ENCODE measurements around the gene HDAC8. TPM values are rescaled to one million over a fixed set of nuclear protein-coding genes. Genes with fewer than 3 reads are reported as not detected.

HDAC8 gene
- total RNA-seq, 6 experiments from 2014 or later: 14.4 to 20.7 (median 17.8) TPM

DNA sequence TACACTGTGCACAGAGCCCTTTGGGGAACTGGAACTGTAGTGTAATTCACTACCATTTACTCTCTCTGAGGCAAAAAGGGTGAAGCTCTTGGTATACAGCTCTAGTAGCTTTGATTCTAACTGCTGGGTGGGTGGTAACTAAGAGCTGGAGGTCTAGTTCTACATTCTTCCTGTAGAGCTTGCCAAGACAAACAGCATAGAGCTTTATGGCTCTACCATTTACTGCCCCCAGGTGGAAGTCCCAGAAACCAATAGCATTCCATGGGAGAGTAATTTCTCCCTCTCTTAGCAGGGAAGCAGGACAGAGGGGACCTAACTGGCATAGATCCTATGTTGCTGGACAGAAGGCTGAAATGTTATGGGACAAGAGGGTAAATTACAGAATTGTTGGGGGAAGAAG lies 26.7 kb downstream of the HDAC8 start:
- H3K27me3 Mint-ChIP-seq (ENCODE audit: insufficient read depth): no peaks in the 10 kb centered on the region
- no peaks in the 10 kb centered on the region for H3K4me1 Mint-ChIP-seq (ENCODE audit: low read depth)
- peaks cover 4% of the 10 kb centered on the region; the same call in 1 of the 2 replicates for H3K36me3 Mint-ChIP-seq (ENCODE audit: low read depth)
- H3K9me3 Mint-ChIP-seq: no peaks in the 10 kb centered on the region
- no peak for DNase-seq
- no peak overlapping the region for H3K4me3 Mint-ChIP-seq
- TF ChIP-seq, protein P1, sequence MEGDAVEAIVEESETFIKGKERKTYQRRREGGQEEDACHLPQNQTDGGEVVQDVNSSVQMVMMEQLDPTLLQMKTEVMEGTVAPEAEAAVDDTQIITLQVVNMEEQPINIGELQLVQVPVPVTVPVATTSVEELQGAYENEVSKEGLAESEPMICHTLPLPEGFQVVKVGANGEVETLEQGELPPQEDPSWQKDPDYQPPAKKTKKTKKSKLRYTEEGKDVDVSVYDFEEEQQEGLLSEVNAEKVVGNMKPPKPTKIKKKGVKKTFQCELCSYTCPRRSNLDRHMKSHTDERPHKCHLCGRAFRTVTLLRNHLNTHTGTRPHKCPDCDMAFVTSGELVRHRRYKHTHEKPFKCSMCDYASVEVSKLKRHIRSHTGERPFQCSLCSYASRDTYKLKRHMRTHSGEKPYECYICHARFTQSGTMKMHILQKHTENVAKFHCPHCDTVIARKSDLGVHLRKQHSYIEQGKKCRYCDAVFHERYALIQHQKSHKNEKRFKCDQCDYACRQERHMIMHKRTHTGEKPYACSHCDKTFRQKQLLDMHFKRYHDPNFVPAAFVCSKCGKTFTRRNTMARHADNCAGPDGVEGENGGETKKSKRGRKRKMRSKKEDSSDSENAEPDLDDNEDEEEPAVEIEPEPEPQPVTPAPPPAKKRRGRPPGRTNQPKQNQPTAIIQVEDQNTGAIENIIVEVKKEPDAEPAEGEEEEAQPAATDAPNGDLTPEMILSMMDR (IDR thresholded peaks at IDR 0.05): no peak; the same call in 1 of the 2 replicates
- no peak overlapping the region for H3K27ac Mint-ChIP-seq

DNA sequence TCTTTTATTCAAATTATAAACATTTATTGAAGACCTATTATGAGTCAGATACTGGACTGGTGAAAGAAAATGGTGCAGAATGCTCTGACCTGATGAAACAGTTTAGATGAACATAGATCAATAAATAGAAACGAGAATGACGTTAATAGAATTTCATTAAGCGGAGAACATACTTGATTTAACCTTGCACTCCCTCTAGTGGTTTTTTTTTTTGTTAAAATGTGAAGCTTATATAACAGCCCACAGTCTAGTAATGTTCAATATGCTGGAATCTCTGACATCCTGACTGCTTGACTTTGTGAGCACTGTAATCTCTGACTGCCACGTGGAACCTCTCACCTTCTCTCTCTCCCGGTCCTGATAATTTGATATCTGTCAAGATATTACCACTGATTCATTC lies 32.3 kb downstream of the HDAC8 start:
- no peaks in the 10 kb centered on the region for H3K9me3 Mint-ChIP-seq
- H3K4me3 Mint-ChIP-seq: no peak overlapping the region
- H3K4me1 Mint-ChIP-seq (ENCODE audit: low read depth): peaks cover 7% of the 10 kb centered on the region
- no peaks in the 10 kb centered on the region for H3K27me3 Mint-ChIP-seq (ENCODE audit: insufficient read depth)
- peak; percentile 0 for DNase-seq
- TF ChIP-seq, protein P1 (IDR thresholded peaks at IDR 0.05): peak; percentile 70
- 0 out of 2 replicates have a peak overlapping the region, but pooled peaks have one; percentile 6 for H3K27ac Mint-ChIP-seq
- no peaks in the 10 kb centered on the region for H3K36me3 Mint-ChIP-seq (ENCODE audit: low read depth)

DNA sequence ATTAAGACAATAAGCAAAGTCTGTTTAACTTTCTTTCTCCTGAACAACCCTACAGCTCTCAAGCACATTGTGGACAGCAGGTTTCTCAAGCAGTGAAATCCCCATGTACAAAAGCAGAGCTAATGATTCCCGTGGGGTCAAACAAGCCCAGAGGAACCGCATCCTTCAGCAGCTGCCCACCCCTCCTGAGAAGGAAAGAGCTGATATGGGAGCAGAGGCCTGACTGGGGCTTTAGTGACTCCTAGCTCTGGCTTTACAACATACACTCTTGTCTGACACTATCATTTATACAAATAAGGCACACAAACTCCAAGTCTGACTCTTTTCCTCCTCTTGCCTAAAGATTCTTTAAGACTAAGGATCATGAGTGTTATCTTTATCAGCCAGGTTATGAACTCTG lies 32.8 kb downstream of the HDAC8 start:
- no peaks in the 10 kb centered on the region for H3K9me3 Mint-ChIP-seq
- H3K27ac Mint-ChIP-seq: no peak overlapping the region
- no peak for DNase-seq
- TF ChIP-seq, protein P1 (IDR thresholded peaks at IDR 0.05): no peak
- no peaks in the 10 kb centered on the region for H3K36me3 Mint-ChIP-seq (ENCODE audit: low read depth)
- peaks cover 7% of the 10 kb centered on the region for H3K4me1 Mint-ChIP-seq (ENCODE audit: low read depth)
- no peak overlapping the region for H3K4me3 Mint-ChIP-seq
- H3K27me3 Mint-ChIP-seq (ENCODE audit: insufficient read depth): no peaks in the 10 kb centered on the region

DNA sequence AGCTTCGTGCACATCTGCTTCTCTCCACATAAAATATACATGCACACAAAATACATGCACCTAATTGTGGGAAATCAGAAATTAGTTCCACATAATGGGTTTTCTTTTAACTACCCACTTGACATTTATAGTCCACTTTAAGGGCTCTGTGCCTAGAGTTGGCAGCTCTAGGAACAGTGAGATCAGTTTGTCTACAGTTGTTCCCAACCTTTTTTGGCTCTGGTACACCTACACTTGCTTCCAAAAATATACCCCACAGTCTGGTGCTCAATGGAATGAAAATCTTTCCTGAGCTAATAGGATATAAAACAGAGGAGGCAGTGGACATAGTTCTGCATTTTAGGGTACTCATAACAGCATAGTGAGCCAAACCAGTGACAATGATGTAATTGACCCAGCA lies 36.1 kb downstream of the HDAC8 start:
- Mint-ChIP-seq H3K4me3 (no peak overlapping the region), H3K9me3 (no peaks in the 10 kb centered on the region), H3K36me3 (ENCODE audit: low read depth) (no peaks in the 10 kb centered on the region), H3K27ac (no peak overlapping the region), H3K4me1 (ENCODE audit: low read depth) (peaks cover 7% of the 10 kb centered on the region), H3K27me3 (ENCODE audit: insufficient read depth) (no peaks in the 10 kb centered on the region)
- DNase-seq: no peak
- TF ChIP-seq, protein P1 (IDR thresholded peaks at IDR 0.05): no peak

GRCh38 chrX:72532366-72532765 lies 40.3 kb downstream of the HDAC8 start:
- Mint-ChIP-seq H3K36me3 (ENCODE audit: low read depth) (no peaks in the 10 kb centered on the region), H3K27me3 (ENCODE audit: insufficient read depth) (no peaks in the 10 kb centered on the region), H3K9me3 (no peaks in the 10 kb centered on the region), H3K4me1 (ENCODE audit: low read depth) (peaks cover 1% of the 10 kb centered on the region), H3K27ac (no peak overlapping the region), H3K4me3 (no peak overlapping the region)
- TF ChIP-seq, protein P1 (IDR thresholded peaks at IDR 0.05): no peak
- DNase-seq: peak; percentile 38
